HG03378 (cell line): ENCODE measurements around the gene CRHR1.

Experiments
- ATAC-seq: cut with Tn5 transposase; IDR thresholded peaks from one replicate; pipeline ENCODE4 v1.9.1; 2021; ENCODE audit warnings: mild to moderate bottlenecking, moderate library complexity; ENCODE audit not compliant: unreplicated experiment

The CRHR1 gene

DNA sequence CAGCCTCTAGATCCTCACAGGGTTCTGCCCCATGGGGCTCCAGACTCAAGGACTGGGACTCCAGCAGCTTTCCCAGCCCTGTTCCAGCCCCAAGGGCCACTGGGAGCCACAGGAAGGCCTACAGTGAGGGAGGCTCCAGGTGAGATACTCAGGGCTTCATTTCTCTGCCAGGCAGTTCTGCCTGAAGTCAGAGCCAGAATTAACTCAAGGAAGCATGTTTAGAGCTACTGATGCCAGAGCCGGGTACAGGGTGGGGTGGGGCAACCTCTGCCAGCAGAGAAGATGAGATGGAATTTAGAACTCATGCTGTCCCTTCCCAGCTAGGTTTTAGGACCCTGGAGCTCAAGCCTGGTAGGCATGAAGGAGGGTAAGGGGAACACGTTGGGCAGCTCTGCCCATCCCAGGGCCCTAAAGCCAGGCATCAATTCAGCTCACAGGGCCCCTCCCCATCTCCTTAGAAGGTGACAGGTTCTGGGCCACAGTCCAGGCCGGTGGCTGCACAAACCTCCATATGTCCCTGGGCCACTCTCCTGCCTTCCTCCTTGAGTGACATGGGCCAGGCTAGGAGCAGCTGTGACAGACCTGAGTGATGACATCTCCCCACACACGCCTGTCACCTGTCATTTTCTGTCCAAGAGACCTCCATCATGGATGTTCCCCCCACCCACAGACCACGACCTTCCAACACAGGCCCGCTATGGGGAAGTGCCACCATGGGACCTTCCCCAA is 36.1 kb downstream of the CRHR1 start:
- ATAC-seq, result no peak

DNA sequence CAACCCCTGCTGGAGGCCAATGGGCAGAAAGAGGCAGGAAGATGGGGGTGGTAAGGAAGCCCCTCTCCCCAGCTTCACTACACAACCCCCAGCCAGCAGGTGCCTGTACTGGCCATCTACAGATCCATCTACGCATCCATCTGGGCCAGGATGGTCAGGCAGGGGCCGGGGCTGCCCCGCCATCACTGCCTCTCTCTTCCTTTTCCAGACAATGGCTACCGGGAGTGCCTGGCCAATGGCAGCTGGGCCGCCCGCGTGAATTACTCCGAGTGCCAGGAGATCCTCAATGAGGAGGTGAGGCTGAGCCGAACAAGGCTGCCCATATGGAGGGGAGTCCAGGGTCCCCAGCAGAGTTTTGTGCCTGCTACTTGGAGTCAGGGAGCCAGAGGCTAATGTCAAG is 37.0 kb downstream of the CRHR1 start:
- ATAC-seq, result no peak

DNA sequence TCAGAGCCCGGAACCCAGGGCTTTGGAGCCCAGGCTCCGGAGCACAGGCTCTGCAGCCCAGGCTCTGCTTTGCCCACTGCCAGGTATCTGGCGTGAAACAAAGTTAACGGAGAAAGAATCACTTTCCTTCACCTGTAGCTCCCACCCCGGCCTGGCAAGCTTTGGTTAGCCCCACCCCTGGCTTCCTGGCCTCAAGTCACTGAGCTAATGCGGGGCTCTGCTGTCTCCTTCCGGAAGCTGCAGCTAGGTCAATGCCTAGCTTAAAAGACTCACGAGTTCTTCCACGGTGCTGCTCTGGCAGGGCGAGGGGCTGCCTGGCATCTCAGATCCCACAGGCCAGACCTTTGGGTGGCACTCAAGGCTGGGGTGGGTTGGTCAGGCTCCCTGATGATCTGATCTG is 39.5 kb downstream of the CRHR1 start:
- ATAC-seq, result no peak

DNA sequence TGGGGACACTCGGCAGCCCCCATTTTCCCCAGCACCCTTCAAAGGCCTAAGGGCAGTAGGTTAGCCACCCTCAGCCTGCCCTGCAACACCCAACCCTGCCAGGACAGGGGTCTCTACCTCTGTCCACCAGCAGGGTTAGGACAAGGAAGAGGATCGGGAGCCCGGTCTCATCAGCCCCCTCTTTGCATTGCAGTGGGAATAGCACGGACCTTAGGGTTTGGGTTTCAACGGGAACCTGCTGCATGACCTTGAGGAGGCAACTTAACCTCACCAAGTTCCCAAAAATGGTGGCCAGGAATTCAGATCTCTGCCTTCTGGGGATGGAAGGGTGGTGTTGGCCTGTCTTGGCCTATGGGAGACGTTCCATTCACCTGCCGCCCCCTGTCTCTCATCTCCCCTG is 40.4 kb downstream of the CRHR1 start:
- no peak for ATAC-seq

DNA sequence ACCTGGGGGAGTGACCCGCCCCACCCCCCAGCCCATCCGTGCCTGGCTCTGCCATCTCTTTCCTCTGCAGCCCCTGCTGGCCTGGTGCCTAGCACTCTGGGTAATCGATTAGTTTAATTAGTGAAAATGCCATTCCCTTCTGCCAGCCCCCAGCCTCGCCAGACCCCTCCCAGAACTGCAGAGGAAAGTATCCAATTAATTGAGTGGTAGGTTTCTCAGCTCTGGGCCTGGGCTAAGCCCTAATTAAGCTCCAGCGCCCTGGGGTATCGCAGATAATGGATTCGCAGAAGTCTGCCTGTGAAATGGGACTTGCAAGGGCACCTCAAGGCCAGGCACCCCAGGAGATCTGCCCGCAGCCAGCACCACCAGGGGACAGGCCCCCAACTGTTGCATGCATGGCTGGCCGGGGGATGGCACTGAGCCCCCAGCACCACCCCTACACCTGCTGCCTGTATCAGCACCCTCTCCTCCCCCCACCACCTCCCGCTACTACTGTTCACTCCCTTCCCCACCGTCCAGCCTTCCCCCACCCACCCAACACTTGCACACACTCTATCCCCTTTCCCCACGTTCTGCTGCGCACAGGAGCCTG is 40.9 kb downstream of the CRHR1 start:
- ATAC-seq, result no peak

DNA sequence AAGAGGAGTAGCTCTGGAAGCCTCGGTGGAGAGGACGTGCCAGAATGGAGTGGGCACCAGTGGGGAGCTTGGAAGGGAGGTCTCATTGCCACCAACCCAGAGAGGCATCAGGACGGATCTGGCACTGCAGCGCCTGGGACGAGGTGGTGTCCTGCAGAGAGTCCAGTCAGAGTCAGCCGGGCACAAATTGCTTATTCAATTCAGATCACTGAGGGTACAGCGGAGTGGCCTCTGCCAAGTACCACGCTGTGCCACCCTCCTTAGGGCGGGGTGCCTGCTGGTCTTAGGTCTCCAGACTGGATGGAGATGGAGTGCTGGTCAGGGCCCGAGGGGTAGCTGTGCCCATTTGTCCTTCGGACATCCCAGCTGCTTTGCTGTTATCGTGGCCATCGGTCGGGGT is 41.7 kb downstream of the CRHR1 start:
- ATAC-seq, result no peak

DNA sequence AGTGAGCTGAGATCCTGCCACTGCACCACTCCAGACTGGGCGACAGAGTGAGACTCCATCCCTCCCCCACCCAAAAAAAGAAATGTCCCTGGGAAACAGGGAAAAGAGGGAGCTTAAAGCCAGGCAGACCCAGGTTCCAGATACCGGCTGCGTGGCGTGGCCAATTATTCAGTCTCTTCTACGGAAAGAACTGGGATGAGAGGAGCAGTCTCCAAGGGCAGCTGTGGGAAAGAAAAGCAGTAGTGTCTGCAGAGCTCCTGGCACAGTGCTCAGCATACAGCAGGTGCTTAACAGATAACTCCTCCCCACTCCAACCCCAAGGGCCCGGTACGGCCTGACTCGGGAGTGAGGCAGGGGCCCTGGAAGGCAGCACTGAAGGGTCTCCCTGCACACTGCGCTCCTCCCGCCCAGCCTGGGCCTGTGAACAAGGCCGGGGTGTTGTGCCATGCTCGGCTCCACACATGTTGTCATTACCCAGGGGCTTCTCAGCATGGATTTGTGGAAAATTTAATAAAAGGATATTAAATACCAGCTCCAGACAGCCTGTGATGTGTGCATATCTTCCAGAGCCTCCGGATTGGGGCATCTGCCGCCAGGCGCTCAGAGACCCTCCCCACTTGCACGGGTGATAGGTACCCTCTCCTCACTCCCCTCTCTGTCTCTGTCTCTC is 42.9 kb downstream of the CRHR1 start:
- ATAC-seq, result no peak

DNA sequence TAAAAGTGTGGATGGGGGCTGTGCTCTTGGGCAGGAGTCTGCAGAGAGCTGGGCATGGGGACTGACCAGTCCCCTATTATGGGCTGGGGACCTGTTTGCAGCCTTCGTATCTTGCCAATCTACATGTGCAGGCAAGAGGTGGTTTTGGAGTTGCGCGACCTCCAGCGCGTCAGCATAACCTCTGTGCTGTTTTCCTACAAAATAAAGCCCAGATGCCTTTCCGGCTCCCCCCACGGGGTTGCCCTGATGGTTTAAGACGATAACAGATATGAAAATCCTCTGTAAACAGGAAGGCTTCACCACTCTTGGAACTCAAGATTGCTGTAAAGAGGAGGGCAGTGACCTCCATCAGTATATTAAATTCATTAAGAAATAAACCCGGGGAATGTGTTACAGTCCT is 44.1 kb downstream of the CRHR1 start:
- no peak for ATAC-seq

DNA sequence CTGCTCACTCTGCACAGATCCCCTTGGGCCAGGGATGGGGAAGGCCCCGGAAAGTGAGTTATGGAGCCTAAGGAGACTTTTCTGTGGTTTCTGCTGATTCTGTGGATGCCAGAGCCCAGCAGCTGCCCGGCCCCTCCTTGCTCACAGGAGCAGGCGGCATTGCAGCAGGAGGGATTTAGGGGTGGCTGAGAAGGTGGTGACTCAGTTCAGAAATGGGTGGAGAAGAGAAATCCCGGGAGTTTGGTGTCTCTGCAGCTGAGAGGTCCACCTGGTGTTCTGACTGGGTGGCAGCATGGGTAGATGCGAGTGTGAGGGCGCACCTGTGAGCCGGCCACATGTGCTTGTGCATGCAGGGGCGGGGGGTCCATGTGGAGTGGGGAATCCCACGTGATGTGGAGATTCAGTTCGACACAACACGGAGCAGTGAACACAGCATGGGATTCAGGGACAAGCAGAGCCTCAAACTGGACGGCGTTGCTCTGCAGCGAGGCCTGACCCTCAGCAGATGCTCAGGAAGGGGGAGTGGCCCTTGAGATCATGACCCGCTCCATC is 44.5 kb downstream of the CRHR1 start:
- no peak for ATAC-seq

DNA sequence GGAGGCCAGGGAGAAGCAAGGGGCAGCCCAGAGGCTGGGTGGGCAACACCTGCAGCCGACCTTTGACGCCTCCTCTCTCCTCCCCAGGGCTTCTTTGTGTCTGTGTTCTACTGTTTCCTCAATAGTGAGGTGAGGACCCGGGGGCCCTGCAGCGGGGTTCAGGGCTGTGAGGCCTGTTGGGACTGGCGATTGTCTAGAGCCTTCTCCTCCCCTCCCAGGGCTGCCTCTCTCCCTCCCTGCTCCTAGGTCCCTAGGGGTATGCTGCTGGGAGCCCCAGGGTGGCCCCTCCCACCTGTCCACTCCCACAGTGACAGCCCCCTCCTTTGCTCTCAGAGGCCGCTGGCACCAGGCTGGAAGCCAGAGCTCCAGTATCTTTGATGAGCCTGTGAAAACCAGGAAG is 49.8 kb downstream of the CRHR1 start:
- no peak for ATAC-seq

DNA sequence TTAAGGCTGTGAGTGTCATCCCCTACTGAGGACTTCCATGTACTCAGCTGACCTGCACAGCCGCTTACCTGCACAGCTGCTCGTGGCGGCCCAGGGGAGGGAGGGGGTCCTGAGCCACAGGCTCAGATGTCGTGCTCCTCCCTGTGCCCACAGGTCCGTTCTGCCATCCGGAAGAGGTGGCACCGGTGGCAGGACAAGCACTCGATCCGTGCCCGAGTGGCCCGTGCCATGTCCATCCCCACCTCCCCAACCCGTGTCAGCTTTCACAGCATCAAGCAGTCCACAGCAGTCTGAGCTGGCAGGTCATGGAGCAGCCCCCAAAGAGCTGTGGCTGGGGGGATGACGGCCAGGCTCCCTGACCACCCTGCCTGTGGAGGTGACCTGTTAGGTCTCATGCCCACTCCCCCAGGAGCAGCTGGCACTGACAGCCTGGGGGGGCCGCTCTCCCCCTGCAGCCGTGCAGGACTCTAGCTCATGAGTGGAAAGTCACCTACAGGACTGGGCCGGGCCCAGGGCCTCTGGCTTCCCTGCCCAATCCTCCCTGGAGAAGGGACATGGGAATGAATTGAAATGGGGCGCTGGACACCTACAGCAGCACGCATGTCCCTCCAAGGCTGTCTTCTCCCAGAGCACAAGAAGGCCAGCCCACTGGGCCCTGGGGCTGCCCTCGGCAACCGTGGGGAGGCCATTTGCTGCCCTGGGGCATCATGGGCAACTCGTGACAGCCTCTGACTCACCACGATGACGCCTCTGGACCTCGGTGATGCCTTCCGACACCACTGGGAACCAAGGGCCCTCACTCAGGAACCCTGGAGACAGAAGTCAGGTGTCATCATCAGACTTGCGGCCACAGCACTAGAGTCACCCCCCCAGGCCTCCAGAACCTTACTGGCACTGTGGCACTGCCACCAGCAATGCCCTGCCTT is 50.6 kb downstream of the CRHR1 start:
- no peak for ATAC-seq

DNA sequence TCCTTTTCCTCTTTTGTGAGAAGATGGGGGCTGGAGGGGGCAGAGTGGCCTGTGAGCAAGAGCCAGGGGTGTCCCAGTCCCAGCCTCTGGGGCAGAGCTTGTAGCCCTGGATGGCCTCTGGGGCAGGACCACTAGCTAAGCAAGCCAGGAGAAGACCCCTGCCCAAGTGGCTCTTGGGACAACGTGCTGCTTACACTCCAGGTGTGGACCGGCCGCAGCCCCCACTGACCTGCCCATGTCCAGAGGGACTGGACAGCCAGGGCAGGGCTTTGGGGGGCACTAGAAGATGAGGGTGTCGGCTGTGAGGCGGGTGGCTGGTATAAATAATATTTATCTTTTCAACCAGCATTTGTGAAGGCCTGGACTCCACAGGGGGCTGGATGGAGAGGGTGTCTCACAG is 51.4 kb downstream of the CRHR1 start:
- no peak for ATAC-seq

DNA sequence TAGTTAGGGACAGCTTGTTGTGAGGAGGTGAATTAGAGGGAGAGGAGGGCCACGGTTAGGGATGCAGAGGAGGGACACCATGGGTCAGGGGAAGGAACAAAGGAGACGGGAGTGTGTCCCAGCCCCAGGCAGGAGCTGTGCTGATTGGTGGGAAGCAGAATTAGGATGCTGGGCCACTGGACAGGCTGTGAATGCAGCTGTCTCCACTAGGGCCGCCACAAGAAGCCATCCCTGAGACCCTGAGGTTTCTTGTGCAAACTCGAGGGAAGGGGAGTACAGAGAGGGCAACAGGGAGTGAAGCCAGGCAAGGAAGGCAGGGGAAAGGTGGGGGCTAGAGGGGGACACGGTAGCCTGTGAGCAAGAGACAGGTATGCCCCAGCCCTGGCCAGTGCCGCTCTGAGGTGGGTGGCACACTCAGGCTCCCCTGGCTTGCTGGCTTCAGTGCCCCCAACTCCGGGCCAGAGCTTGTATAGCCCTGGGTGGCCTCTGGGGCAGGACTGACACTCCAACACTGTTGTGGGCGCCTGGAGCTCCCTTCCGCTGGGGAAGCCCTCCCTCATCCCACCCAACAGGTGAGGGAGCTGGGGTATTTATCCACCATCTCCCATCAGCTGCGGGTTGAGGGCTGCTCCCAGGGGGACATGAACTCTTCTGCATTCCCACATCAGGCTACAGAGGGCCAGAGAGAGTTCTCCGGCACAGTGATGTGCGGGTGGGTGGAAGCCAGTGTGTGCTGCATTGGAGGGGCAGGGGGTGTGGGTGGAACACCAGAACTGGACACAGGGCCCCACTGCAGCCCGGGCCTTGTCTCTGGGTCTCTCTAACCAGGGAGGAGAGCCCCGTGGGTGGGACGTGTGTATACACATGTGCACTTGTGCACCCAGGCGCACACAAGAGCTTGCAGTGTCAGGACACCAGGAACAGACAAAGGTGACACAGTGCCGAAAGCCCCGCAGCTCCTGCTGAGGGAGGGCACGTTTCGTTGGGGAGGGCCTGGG is 52.2 kb downstream of the CRHR1 start:
- no peak for ATAC-seq

DNA sequence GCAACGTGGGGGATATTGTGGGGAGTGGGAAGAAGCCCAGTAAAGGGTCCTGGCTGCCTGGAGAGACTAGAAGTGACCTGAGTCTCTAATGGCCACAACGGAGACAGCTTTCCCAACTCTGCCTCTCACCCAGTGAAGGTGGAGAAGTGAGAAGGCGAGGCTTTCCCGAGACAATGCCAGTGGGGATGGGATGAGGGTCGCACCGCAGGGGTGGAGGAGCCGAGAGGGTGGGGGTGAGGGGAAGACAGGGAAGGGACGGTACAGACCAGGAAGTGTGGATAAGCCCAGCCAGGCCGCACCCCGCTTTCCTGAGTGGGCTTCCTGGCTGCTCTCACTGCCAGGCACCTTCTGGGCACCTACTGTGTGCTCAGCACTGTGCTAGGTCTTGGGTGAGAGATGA is 53.1 kb downstream of the CRHR1 start:
- ATAC-seq, result no peak

DNA sequence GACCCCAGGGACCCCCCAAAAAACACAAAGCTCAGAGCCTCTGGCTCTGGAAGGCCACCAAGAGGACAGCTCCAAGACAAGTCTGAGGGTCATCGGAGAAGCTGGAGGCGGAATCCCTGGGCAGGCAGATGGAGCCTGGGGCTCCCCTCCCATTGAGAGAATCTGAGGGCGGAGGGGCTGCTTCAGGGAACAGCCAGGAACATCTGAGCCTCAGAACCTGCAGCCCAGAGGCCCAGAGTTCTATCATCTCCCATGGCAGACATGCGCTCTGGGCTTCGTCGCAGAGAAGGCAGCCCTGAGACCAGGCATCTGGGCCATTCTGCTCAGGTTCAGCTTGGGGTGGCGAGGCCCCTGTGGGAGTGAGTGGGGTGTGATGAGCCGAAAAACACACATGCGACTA is 53.5 kb downstream of the CRHR1 start:
- no peak for ATAC-seq

DNA sequence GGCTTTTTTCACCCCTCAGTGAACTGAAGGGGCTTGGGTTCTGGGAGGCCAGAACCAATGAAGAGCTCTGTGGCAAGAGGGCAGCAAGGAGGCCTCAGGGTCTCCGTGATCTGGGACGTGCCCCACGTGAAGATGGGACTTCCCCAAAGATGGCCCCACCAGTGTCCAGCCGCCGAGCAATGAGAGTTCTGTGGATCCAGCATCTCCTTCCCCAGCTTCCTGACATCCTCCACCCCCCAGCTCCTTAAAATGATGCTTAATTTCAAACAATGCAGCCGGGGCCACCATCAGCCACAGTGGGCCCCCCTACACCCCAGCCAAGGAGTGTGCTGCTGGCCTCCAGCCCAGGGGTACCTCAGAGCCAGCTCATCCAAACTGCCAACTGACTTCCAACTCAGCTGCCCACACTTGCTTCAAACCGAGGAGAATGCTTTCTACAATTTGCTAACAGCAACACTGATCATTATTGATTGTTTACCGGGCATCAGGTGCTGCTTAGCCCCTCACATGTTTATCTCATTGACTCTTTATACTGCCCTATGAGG is 54.7 kb downstream of the CRHR1 start:
- ATAC-seq, result no peak

DNA sequence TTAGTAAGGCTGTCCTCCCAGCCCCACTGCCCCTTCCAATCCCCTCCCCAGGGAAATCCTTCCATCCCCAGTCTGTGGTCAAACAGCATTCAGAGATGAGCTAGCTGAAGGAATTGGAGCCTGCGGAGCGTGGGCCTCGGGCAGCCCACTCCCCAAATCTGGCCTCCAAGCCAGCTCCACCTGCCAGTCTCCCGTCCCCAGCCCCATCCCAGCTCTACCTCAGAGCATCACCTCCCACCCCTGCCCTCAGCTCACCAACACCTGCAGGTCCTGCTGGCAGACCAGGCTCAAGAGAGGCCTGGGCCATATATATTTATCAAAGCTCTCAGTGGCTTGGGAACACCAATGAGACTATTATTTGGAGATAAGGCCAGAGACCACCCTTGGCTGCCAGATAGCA is 55.3 kb downstream of the CRHR1 start:
- no peak for ATAC-seq

DNA sequence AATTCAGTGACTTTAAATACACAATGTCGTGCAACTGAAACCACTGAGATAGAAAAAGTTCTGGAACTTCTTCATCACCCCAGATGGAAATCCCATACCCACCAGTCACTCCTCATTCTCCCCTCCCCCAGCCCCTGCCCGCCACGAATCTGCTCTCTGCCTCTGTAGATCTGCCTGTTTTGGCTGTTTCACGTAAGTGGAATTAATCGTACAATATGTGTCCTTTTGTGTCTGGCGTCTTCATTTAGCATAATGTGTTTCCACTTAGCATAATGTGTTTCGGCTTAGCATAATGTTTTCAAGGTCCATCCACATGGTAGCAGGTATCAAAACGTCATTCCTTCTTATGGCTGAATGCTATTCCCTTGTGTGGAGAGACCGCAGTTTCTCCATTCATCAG is 57.1 kb downstream of the CRHR1 start:
- ATAC-seq, result no peak

DNA sequence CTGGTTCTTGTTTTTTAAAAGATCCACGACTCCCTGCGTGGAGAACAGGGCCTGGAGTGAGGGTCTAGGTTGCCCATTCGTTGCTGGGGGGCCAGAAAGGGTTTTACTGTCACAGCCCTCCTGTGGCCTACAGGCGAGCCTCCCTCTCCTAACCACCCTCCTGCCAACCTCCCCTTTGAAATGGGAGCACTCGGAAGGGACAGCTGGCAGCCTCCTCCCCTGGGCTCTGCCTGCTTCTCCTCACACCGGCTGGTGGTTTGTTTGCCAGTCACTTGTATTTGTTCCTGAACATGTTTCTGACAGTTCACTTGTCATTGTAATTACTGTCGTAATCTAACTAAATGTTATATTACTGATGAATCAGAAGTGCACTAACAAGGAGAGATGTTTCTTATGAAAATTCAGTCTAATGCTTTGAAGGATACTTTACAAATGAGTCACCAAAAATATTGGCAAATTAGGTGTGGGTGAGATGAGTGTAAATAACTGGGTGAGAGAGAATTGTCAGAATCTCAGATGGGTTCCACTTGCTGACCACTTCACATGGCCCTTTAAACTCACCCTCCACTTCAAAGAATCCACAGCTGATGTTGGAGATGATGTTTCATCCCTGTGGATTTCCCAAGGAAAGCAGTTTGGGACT is 57.9 kb downstream of the CRHR1 start:
- ATAC-seq, result no peak
